ENCODE measurements around the gene INAVA. TPM values are rescaled to one million over a fixed set of nuclear protein-coding genes. Genes with fewer than 3 reads are reported as not detected.

Gene INAVA
- total RNA-seq, 4 donors from 2014 or later, result not detected

GRCh38 chr1:200900877-200901276 lies 6.2 kb downstream of the INAVA start:
- WGBS, 2 donors, result 91% methylated on average over 4 to 17 of the region's 17 CpGs
- Histone ChIP-seq H3K27me3 (peaks cover 0 to 3% of the 10 kb centered on the region in 2 donors), H3K4me1 (no peaks in the 10 kb centered on the region), H3K36me3 (no peaks in the 10 kb centered on the region), H3K27ac (no peak overlapping the region), H3K9me3 (no peaks in the 10 kb centered on the region), H3K4me3 (no peak overlapping the region)
- no peak for DNase-seq (ENCODE audit: low spot score in 2 of 2)
- TF ChIP-seq CTCF (IDR thresholded peaks at IDR 0.05), result no peak

GRCh38 chr1:200901350-200901749 lies 6.7 kb downstream of the INAVA start:
- Histone ChIP-seq H3K4me1 (no peaks in the 10 kb centered on the region), H3K27ac (no peak overlapping the region), H3K9me3 (no peaks in the 10 kb centered on the region), H3K27me3 (peaks cover 0 to 3% of the 10 kb centered on the region in 2 donors), H3K4me3 (no peak overlapping the region), H3K36me3 (no peaks in the 10 kb centered on the region)
- WGBS, 2 donors, result 90 to 92% methylated on average over 5 of the region's 5 CpGs
- no peak for DNase-seq (ENCODE audit: low spot score in 2 of 2)
- TF ChIP-seq EP300 (IDR thresholded peaks at IDR 0.05) (no peak), POLR2A (IDR thresholded peaks at IDR 0.05) (no peak), CTCF (IDR thresholded peaks at IDR 0.05) (no peak)

GRCh38 chr1:200901796-200902444 lies 7.2 kb downstream of the INAVA start:
- no peaks in the 10 kb centered on the region for H3K4me1 ChIP-seq
- no peak for TF ChIP-seq CTCF (IDR thresholded peaks at IDR 0.05)
- TF ChIP-seq EP300 (IDR thresholded peaks at IDR 0.05), result no peak
- no peak for TF ChIP-seq POLR2A (IDR thresholded peaks at IDR 0.05)
- no peaks in the 10 kb centered on the region for H3K36me3 ChIP-seq
- peaks cover 0 to 3% of the 10 kb centered on the region in 2 donors for H3K27me3 ChIP-seq
- no peak overlapping the region for H3K4me3 ChIP-seq
- WGBS, 2 donors, result 52 to 62% methylated on average over 7 to 8 of the region's 8 CpGs
- no peak for DNase-seq (ENCODE audit: low spot score in 2 of 2)
- no peak overlapping the region for H3K27ac ChIP-seq
- H3K9me3 ChIP-seq, result no peaks in the 10 kb centered on the region

- DNase-seq (ENCODE audit: low spot score in 2 of 2), result no peak
Measured at GRCh38 chr1:200903793-200904192, 9.1 kb downstream of the INAVA start.

GRCh38 chr1:200904772-200905171 lies 10.1 kb downstream of the INAVA start:
- no peaks in the 10 kb centered on the region for H3K27me3 ChIP-seq
- peaks cover 0 to 3% (median 0%) of the 10 kb centered on the region in 4 donors for H3K4me1 ChIP-seq
- no peaks in the 10 kb centered on the region for H3K9me3 ChIP-seq
- DNase-seq (ENCODE audit: low spot score in 2 of 2), result no peak
- no peaks in the 10 kb centered on the region for H3K36me3 ChIP-seq
- TF ChIP-seq EP300 (IDR thresholded peaks at IDR 0.05), result no peak
- no peak for TF ChIP-seq POLR2A (IDR thresholded peaks at IDR 0.05)
- no peak for TF ChIP-seq CTCF (IDR thresholded peaks at IDR 0.05)
- H3K4me3 ChIP-seq, result no peak overlapping the region
- H3K27ac ChIP-seq, result no peak overlapping the region

More at GRCh38 chr1:200903793-200904192, 9.1 kb downstream of the INAVA start:
- no peaks in the 10 kb centered on the region for H3K27me3 ChIP-seq
- H3K36me3 ChIP-seq, result no peaks in the 10 kb centered on the region
- no peaks in the 10 kb centered on the region for H3K9me3 ChIP-seq
- H3K27ac ChIP-seq, result no peak overlapping the region
- no peak overlapping the region for H3K4me3 ChIP-seq
- no peak for TF ChIP-seq POLR2A (IDR thresholded peaks at IDR 0.05)
- no peak for TF ChIP-seq EP300 (IDR thresholded peaks at IDR 0.05)
- TF ChIP-seq CTCF (IDR thresholded peaks at IDR 0.05), result no peak
- peaks cover 0 to 3% (median 0%) of the 10 kb centered on the region in 4 donors for H3K4me1 ChIP-seq
- WGBS, 2 donors, result 94 to 95% methylated on average over 5 of the region's 5 CpGs

Measured in tibial nerve (tissue), 4 donors.